Activated CD4-positive, alpha-beta T cell treated with anti-CD3 and anti-CD28 coated beads, Interleukin-2, amount 50 U/mL, for 4 hours (primary cell): ENCODE data around the gene ACOT7.

ENCODE experiments used
- DNase-seq, 2 experiments: peaks; one replicate each; pipeline ENCODE4 v3.0.0-alpha.2; 2020

ACOT7 gene

GRCh38 chr1:6280761-6281451 is 112.7 kb downstream of the ACOT7 start:
- DNase-seq = no peak

GRCh38 chr1:6279613-6280383 is 113.8 kb downstream of the ACOT7 start:
- no peak for DNase-seq

GRCh38 chr1:6279066-6279465 is 114.5 kb downstream of the ACOT7 start:
- no peak for DNase-seq

- no peak for DNase-seq
Measured at GRCh38 chr1:6278263-6278662, 115.3 kb downstream of the ACOT7 start.

- DNase-seq = no peak
Measured at GRCh38 chr1:6276811-6277555, 116.6 kb downstream of the ACOT7 start.

GRCh38 chr1:6275826-6276782 is 117.5 kb downstream of the ACOT7 start:
- DNase-seq = no peak

GRCh38 chr1:6274622-6275139 is 118.9 kb downstream of the ACOT7 start:
- no peak for DNase-seq

GRCh38 chr1:6274102-6274501 is 119.5 kb downstream of the ACOT7 start:
- DNase-seq = no peak

GRCh38 chr1:6273380-6273891 is 120.1 kb downstream of the ACOT7 start:
- DNase-seq = no peak

- no peak for DNase-seq
Measured at GRCh38 chr1:6272868-6273267, 120.7 kb downstream of the ACOT7 start.

- DNase-seq = no peak
Measured at GRCh38 chr1:6272452-6272851, 121.1 kb downstream of the ACOT7 start.

GRCh38 chr1:6271554-6271953 is 122.0 kb downstream of the ACOT7 start:
- DNase-seq = no peak

GRCh38 chr1:6271006-6271405 is 122.6 kb downstream of the ACOT7 start:
- no peak for DNase-seq

GRCh38 chr1:6270401-6270800 is 123.2 kb downstream of the ACOT7 start:
- no peak for DNase-seq

- no peak for DNase-seq
Measured at GRCh38 chr1:6269720-6270400, 123.7 kb downstream of the ACOT7 start.

- no peak for DNase-seq
Measured at GRCh38 chr1:6269296-6269695, 124.3 kb downstream of the ACOT7 start.

GRCh38 chr1:6268415-6268814 is 125.2 kb downstream of the ACOT7 start:
- no peak for DNase-seq

GRCh38 chr1:6267686-6268322 is 125.8 kb downstream of the ACOT7 start:
- no peak for DNase-seq

- no peak for DNase-seq
Measured at GRCh38 chr1:6266641-6267040, 126.9 kb downstream of the ACOT7 start.

GRCh38 chr1:6265151-6265550 is 128.4 kb downstream of the ACOT7 start:
- no peak for DNase-seq

- DNase-seq = no peak
Measured at GRCh38 chr1:6263716-6264115, 129.9 kb downstream of the ACOT7 start.
